NCI-H345 (cell line): ENCODE results near the gene ADA.

Experiments used
- DNase-seq: peaks from one replicate; lab custom pipeline; 2025; lab: John Stamatoyannopoulos, UW

The ADA gene

GRCh38 chr20:44580581-44581268 lies 70.8 kb downstream of the ADA start:
- no peak for DNase-seq

- DNase-seq: no peak
Observed at GRCh38 chr20:44579313-44580081, 72.0 kb downstream of the ADA start.

- no peak for DNase-seq
Observed at GRCh38 chr20:44576297-44576696, 75.2 kb downstream of the ADA start.

- no peak for DNase-seq
Observed at GRCh38 chr20:44574372-44574771, 77.1 kb downstream of the ADA start.

- DNase-seq: no peak
Observed at GRCh38 chr20:44573501-44573869, 78.0 kb downstream of the ADA start.

GRCh38 chr20:44572551-44573500 lies 78.7 kb downstream of the ADA start:
- DNase-seq: no peak

- DNase-seq: no peak
Observed at GRCh38 chr20:44571362-44571988, 80.0 kb downstream of the ADA start.

GRCh38 chr20:44570367-44570766 lies 81.1 kb downstream of the ADA start:
- no peak for DNase-seq
